ENCODE results near the gene MMP17.

The MMP17 gene

GRCh38 chr12:131857908-131858850, 30.0 kb downstream of the MMP17 start:
- TF ChIP-seq TAF1 (IDR thresholded peaks at IDR 0.05; ENCODE audit: borderline replicate concordance, insufficient read depth, low read length) (no peak), POLR2AphosphoS5 (IDR thresholded peaks at IDR 0.05; ENCODE audit: low read depth, low read length) (no peak), SIN3A (IDR thresholded peaks at IDR 0.05; ENCODE audit: borderline replicate concordance, insufficient read depth, low read length) (no peak)

- TF ChIP-seq, protein P1, sequence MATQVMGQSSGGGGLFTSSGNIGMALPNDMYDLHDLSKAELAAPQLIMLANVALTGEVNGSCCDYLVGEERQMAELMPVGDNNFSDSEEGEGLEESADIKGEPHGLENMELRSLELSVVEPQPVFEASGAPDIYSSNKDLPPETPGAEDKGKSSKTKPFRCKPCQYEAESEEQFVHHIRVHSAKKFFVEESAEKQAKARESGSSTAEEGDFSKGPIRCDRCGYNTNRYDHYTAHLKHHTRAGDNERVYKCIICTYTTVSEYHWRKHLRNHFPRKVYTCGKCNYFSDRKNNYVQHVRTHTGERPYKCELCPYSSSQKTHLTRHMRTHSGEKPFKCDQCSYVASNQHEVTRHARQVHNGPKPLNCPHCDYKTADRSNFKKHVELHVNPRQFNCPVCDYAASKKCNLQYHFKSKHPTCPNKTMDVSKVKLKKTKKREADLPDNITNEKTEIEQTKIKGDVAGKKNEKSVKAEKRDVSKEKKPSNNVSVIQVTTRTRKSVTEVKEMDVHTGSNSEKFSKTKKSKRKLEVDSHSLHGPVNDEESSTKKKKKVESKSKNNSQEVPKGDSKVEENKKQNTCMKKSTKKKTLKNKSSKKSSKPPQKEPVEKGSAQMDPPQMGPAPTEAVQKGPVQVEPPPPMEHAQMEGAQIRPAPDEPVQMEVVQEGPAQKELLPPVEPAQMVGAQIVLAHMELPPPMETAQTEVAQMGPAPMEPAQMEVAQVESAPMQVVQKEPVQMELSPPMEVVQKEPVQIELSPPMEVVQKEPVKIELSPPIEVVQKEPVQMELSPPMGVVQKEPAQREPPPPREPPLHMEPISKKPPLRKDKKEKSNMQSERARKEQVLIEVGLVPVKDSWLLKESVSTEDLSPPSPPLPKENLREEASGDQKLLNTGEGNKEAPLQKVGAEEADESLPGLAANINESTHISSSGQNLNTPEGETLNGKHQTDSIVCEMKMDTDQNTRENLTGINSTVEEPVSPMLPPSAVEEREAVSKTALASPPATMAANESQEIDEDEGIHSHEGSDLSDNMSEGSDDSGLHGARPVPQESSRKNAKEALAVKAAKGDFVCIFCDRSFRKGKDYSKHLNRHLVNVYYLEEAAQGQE (IDR thresholded peaks at IDR 0.05; ENCODE audit: insufficient read depth in 1 of 2, low read depth in 2 of 2, low read length in 2 of 2), result no peak
- TF ChIP-seq SIN3A (IDR thresholded peaks at IDR 0.05; ENCODE audit: borderline replicate concordance, insufficient read depth, low read length) (no peak), FOXP2 (optimal IDR thresholded peaks at IDR 0.05; ENCODE audit: borderline replicate concordance, extremely low read depth, extremely low read length, insufficient read depth) (peak; percentile 95), TAF1 (IDR thresholded peaks at IDR 0.05; ENCODE audit: borderline replicate concordance, insufficient read depth, low read length) (no peak)
Observed at GRCh38 chr12:131860472-131861260, 32.5 kb downstream of the MMP17 start.

GRCh38 chr12:131861261-131862083, 33.3 kb downstream of the MMP17 start:
- TF ChIP-seq, protein P1 (IDR thresholded peaks at IDR 0.05; ENCODE audit: insufficient read depth in 1 of 2, low read depth in 2 of 2, low read length in 2 of 2), result no peak
- TF ChIP-seq FOXP2 (optimal IDR thresholded peaks at IDR 0.05; ENCODE audit: borderline replicate concordance, extremely low read depth, extremely low read length, insufficient read depth) (no peak), TAF1 (IDR thresholded peaks at IDR 0.05; ENCODE audit: borderline replicate concordance, insufficient read depth, low read length) (no peak), SIN3A (IDR thresholded peaks at IDR 0.05; ENCODE audit: borderline replicate concordance, insufficient read depth, low read length) (no peak), POLR2AphosphoS5 (IDR thresholded peaks at IDR 0.05; ENCODE audit: low read depth, low read length) (no peak)

GRCh38 chr12:131862084-131862441, 33.9 kb downstream of the MMP17 start:
- TF ChIP-seq SIN3A (IDR thresholded peaks at IDR 0.05; ENCODE audit: borderline replicate concordance, insufficient read depth, low read length) (no peak), TAF1 (IDR thresholded peaks at IDR 0.05; ENCODE audit: borderline replicate concordance, insufficient read depth, low read length) (no peak), FOXP2 (optimal IDR thresholded peaks at IDR 0.05; ENCODE audit: borderline replicate concordance, extremely low read depth, extremely low read length, insufficient read depth) (no peak), POLR2AphosphoS5 (IDR thresholded peaks at IDR 0.05; ENCODE audit: low read depth, low read length) (no peak)
- TF ChIP-seq, protein P1 (IDR thresholded peaks at IDR 0.05; ENCODE audit: insufficient read depth in 1 of 2, low read depth in 2 of 2, low read length in 2 of 2), result no peak

DNA sequence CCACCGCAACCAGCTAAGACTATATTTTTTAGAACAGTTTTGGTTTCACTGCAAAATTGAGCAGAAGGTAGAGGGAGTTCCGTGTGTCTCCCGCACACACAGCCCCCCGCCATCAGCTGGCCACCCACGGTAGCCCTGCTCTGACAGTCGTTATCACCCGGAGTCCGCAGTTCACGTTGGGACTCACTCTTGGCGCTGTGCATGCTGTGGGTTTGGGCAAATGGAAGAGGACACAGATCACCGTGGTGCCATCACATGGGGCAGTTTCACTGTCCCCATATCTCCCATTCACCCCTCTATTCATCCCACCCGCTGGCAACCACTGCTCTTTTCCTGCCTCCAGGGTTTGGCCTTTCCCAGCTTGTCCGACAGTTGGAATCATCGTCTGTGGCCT, 34.4 kb downstream of the MMP17 start:
- TF ChIP-seq FOXP2 (optimal IDR thresholded peaks at IDR 0.05; ENCODE audit: borderline replicate concordance, extremely low read depth, extremely low read length, insufficient read depth) (no peak), POLR2AphosphoS5 (IDR thresholded peaks at IDR 0.05; ENCODE audit: low read depth, low read length) (no peak), TAF1 (IDR thresholded peaks at IDR 0.05; ENCODE audit: borderline replicate concordance, insufficient read depth, low read length) (no peak), SIN3A (IDR thresholded peaks at IDR 0.05; ENCODE audit: borderline replicate concordance, insufficient read depth, low read length) (no peak)
- TF ChIP-seq, protein P1 (IDR thresholded peaks at IDR 0.05; ENCODE audit: insufficient read depth in 1 of 2, low read depth in 2 of 2, low read length in 2 of 2), result no peak

All from PFSK-1 (cell line).